Measurements from ENCODE around the gene FA2H.
A peak's percentile ranks its signal among the peaks of the same experiment; 100 is the strongest.
"Not testable (repeated sequence)": the region's sequence is repeated elsewhere in the genome, so short reads cannot be mapped to it uniquely, and the experiment has no call there.

FA2H gene

DNA sequence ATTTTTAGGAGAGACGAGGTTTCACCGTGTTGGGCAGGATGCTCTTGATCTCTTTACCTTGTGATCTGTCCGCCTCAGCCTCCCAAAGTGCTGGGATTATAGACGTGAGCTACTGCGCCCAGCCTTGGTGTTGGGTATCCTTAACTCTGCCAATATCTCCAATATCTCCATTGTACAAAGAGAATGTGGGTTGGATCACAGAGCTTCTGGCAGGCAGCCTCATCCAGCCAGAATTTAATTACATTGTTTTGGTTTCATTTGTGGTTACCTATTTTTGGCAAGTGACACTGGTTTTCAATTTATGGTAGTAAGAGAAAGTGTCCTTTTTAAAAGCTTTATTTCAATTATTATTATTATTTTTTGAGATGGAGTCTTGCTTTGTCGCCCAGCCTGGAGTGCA is 93.9 kb downstream of the FA2H start:
- H3K36me3 ChIP-seq (ENCODE audit: control insufficient read depth, insufficient read depth, low read length), result peaks cover 4% of the 10 kb centered on the region

DNA sequence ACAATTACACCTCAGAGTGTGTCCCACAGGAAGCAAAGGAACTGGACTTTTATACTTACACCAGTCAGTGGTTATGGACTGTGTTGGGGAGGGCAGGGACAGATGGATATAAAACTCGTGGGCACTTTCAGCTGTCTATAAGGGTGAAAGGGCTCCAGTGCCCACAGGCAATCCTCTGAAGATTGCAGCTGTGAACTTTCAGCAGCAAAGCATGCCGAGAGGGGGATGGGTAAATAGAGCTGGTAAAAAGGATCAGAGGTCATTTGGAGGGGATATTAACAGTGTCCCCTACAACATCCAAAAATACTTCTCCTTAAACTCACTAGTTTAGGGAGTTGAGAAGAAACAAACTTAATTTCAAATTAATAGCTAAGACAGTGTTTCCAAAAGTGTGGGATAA is 94.6 kb downstream of the FA2H start:
- Histone ChIP-seq H3K4me1 (ENCODE audit: control insufficient read depth, insufficient read depth, low read length) (no peaks in the 10 kb centered on the region), H3K27me3 (ENCODE audit: control insufficient read depth, insufficient read depth, low read length) (no peaks in the 10 kb centered on the region), H3K9me3 (ENCODE audit: control insufficient read depth, low read length) (no peaks in the 10 kb centered on the region), H3K4me3 (ENCODE audit: low read length) (no peak overlapping the region), H3K9ac (ENCODE audit: low read length) (no peak overlapping the region), H3K36me3 (ENCODE audit: control insufficient read depth, insufficient read depth, low read length) (peaks cover 4% of the 10 kb centered on the region)

More for the DNA sequence above, 93.9 kb downstream of the FA2H start:
- H3K4me1 ChIP-seq (ENCODE audit: control insufficient read depth, insufficient read depth, low read length), result no peaks in the 10 kb centered on the region
- no peak overlapping the region for H3K9ac ChIP-seq (ENCODE audit: low read length)
- no peaks in the 10 kb centered on the region for H3K27me3 ChIP-seq (ENCODE audit: control insufficient read depth, insufficient read depth, low read length)
- no peak overlapping the region for H3K4me3 ChIP-seq (ENCODE audit: low read length)
- no peaks in the 10 kb centered on the region for H3K9me3 ChIP-seq (ENCODE audit: control insufficient read depth, low read length)

DNA sequence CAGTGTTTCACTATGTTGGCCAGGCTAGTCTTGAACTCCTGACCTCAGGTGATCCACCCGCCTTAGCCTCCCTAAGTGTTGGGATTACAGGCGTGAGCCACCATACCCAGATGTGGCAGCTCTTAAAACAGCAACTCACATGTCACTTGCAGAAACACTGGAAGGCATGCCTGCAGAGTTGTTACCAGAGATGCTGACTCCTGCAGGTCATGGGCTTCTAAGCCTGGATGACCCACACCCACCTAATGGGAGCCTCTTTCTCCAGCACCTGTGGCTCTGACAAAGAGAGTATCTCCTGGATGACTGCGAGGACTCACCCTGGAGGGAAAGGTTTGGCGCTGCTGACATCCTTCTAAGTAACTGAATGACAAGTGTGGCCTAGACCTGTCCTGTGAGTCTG is 96.8 kb downstream of the FA2H start:
- no peaks in the 10 kb centered on the region for H3K4me1 ChIP-seq (ENCODE audit: control insufficient read depth, insufficient read depth, low read length)
- no peaks in the 10 kb centered on the region for H3K27me3 ChIP-seq (ENCODE audit: control insufficient read depth, insufficient read depth, low read length)
- H3K9me3 ChIP-seq (ENCODE audit: control insufficient read depth, low read length), result no peaks in the 10 kb centered on the region
- peaks cover 4% of the 10 kb centered on the region for H3K36me3 ChIP-seq (ENCODE audit: control insufficient read depth, insufficient read depth, low read length)
- H3K4me3 ChIP-seq (ENCODE audit: low read length), result no peak overlapping the region
- no peak overlapping the region for H3K9ac ChIP-seq (ENCODE audit: low read length)

DNA sequence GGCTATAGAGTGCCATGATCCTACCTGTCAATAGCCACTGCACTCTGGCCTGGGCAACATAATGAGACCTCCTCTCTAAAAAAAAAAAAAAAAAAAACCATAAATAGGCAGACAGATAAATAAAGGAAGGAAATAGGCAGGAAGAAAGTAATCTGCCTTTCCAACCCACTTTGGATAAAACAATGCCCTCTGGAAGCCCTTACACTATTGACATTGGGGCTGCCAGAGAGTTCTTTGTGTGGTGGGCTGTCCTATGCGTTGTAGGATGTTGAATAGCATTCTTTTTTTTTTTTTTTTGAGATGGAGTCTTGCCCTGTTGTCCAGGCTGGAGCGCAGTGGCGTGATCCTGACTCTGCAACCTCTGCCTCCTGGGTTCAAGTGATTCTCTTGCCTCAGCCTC is 100.7 kb downstream of the FA2H start:
- Histone ChIP-seq H3K9ac (ENCODE audit: low read length) (no peak overlapping the region), H3K27me3 (ENCODE audit: control insufficient read depth, insufficient read depth, low read length) (no peaks in the 10 kb centered on the region), H3K9me3 (ENCODE audit: control insufficient read depth, low read length) (no peaks in the 10 kb centered on the region), H3K4me3 (ENCODE audit: low read length) (no peak overlapping the region), H3K4me1 (ENCODE audit: control insufficient read depth, insufficient read depth, low read length) (no peaks in the 10 kb centered on the region), H3K36me3 (ENCODE audit: control insufficient read depth, insufficient read depth, low read length) (peaks cover 3% of the 10 kb centered on the region)

DNA sequence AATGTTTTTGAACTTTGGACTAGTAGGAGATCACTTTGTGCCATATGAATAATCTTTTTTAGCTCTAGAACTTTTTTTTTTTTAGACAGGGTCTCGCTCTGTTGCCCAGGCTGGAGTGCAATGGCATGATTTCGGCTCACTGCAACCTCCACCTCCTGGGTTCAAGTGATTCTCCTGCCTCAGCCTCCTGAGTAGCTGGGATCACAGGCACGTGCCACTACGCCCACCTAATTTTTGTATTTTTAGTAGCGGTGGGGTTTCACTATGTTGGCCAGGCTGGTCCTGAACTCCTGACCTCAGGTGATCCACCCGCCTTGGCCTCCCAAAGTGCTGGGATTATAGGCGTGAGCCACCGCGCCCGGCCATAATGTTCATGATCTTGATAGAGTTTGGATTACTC is 105.7 kb downstream of the FA2H start:
- H3K4me1 ChIP-seq (ENCODE audit: control insufficient read depth, insufficient read depth, low read length); H3K4me3 ChIP-seq (ENCODE audit: low read length); H3K36me3 ChIP-seq (ENCODE audit: control insufficient read depth, insufficient read depth, low read length); H3K9ac ChIP-seq (ENCODE audit: low read length); H3K9me3 ChIP-seq (ENCODE audit: control insufficient read depth, low read length); H3K27me3 ChIP-seq (ENCODE audit: control insufficient read depth, insufficient read depth, low read length): not testable (repeated sequence)

DNA sequence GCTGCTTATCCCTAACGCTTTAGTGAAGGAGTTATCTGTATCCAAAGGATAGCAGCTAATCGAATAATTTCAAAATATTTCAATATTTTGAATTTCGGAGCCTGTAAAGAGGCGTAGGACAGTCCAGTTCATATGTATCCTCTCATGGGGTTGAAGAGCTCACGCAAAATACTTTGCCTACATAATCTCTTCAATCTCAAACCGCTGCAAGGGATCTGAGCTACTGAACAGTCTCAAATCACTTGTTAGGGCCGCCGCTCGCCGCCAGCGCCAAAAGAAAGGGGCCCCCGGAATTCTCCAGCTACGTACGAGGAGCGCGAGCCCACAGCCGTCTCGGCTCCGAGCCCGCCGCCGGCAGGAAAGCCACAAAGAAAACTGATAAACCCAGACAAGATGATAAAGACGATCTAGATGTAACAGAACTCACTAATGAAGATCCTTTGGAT is 107.3 kb downstream of the FA2H start:
- Histone ChIP-seq H3K36me3 (ENCODE audit: control insufficient read depth, insufficient read depth, low read length) (no peaks in the 10 kb centered on the region), H3K9me3 (ENCODE audit: control insufficient read depth, low read length) (no peaks in the 10 kb centered on the region), H3K27me3 (ENCODE audit: control insufficient read depth, insufficient read depth, low read length) (no peaks in the 10 kb centered on the region), H3K4me3 (ENCODE audit: low read length) (peak overlapping the region; percentile 25), H3K4me1 (ENCODE audit: control insufficient read depth, insufficient read depth, low read length) (no peaks in the 10 kb centered on the region), H3K9ac (ENCODE audit: low read length) (peak overlapping the region; percentile 90)

DNA sequence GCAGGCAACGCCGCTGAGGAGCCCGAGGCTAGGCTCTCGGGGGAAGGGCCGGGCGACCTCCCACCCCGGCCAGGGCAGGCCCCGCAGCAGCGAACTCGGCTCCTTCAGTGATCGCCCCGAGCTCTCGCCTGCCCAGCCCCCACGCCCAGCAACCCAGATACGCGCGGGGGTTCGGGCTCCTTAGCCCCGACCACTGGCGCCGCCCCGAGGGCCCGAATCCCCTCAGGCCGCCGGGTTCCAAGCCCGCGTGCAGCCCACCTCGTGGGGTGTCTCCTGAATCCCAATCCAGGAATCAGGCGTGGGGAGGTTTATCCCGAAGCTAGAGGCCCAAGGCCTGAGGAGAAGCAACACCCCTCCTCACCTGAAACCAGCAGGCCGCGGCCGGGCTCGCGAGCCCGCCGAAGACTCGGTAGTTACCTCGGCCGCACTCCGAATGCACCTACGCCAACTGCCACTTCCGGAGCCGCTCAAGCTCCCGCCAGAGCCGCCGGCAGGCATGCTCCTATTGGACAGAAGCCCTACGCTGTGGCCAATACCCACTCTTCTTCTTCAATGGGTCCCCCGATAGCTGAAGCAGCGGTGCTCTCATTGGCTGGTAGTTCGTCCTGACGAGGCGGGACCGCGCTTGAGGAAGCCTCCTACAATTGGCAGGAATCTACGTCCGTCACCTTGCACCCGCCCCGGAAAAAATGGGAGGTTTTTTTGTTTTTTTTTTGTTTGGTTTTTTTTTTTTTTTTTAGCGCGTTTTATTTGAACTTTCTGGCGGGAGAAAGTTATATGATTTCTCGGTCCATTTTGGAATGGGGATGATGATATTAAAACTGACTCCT is 108.0 kb downstream of the FA2H start, which contains the start of gene RFWD3:
Gene RFWD3, minus strand, starts transcription at position 453 of the 830 bp plus-strand sequence. CDS start 5,428 bp downstream, outside the sequence.
- Histone ChIP-seq H3K4me3 (ENCODE audit: low read length) (peak within 1 kb of the TSS; percentile 66), H3K9ac (ENCODE audit: low read length) (peak within 1 kb of the TSS; percentile 90), H3K27me3 (ENCODE audit: control insufficient read depth, insufficient read depth, low read length) (no peaks in the 10 kb centered on the region), H3K36me3 (ENCODE audit: control insufficient read depth, insufficient read depth, low read length) (no peaks in the 10 kb centered on the region), H3K9me3 (ENCODE audit: control insufficient read depth, low read length) (no peaks in the 10 kb centered on the region), H3K4me1 (ENCODE audit: control insufficient read depth, insufficient read depth, low read length) (no peaks in the 10 kb centered on the region)

DNA sequence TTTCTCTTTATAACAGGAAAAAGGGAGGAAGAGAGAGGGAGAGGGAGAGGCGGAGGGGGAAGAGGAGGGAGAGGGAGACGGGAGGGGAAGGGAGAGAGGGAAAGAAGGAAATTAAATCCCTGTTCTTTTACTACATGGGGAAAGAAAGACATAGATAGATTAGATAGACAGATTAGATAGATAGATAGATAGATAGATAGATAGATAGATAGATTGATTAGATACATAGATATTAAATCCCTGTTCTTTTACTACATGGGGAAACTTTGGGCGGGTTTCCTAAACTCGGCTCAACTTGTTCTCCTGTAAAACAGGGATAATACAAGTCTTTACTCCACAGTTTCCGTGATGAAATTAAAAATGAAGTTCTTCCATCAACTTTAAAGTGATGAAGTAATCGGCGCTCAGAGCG is 108.6 kb downstream of the FA2H start:
- Histone ChIP-seq H3K36me3 (ENCODE audit: control insufficient read depth, insufficient read depth, low read length) (no peaks in the 10 kb centered on the region), H3K9me3 (ENCODE audit: control insufficient read depth, low read length) (no peaks in the 10 kb centered on the region), H3K9ac (ENCODE audit: low read length) (peak overlapping the region; percentile 90), H3K4me1 (ENCODE audit: control insufficient read depth, insufficient read depth, low read length) (no peaks in the 10 kb centered on the region), H3K4me3 (ENCODE audit: low read length) (peak overlapping the region; percentile 66), H3K27me3 (ENCODE audit: control insufficient read depth, insufficient read depth, low read length) (no peaks in the 10 kb centered on the region)
